NCI-H2196 (cell line): Measurements from ENCODE around the gene CDHR3.
"Not testable (repeated sequence)": the region's sequence is repeated elsewhere in the genome, so short reads cannot be mapped to it uniquely, and the experiment has no call there.

Experiments used
- DNase-seq: peaks from one replicate; lab custom pipeline; 2025; ENCODE audit not compliant: unreplicated experiment; lab: John Stamatoyannopoulos, UW

Gene CDHR3

DNA sequence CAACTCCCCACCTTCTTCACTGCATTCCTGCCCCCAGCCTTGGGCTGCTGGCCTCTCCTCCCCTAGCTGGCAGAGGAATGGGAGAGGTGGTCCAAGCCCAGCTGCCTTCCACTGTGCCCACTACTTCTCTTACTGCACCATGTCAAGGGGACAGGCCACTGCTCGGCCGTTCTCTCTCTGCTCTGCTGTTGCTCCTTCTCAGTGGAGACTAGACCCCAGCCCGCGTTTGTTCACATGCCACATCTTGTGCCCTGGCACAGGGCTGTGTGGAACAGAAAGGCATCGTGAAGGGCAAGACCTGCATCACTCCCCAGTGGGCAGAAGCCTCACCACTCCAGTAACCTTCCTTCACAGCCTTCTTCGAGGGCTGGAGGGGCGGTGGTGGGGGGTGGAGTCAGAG lies 711 bp upstream of the CDHR3 start:
- DNase-seq, result no peak

DNA sequence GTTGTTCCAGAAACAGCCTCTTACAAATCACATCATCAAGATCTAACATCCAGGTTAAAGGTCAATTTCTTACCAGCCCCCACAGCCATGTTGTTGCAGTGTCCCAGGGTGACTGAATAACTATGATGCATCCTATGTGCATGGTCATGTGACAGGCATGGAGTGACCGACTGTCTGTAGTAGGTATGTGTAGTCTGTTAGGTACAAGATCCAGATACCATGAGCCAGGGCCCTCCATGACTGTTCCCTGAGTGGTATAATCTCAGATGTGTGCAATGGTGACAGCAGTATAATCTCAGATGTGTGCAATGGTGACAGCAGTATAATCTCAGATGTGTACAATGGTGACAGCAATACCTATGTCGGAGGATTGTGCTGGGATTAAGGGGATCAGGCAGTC lies 8.8 kb downstream of the CDHR3 start:
- no peak for DNase-seq

DNA sequence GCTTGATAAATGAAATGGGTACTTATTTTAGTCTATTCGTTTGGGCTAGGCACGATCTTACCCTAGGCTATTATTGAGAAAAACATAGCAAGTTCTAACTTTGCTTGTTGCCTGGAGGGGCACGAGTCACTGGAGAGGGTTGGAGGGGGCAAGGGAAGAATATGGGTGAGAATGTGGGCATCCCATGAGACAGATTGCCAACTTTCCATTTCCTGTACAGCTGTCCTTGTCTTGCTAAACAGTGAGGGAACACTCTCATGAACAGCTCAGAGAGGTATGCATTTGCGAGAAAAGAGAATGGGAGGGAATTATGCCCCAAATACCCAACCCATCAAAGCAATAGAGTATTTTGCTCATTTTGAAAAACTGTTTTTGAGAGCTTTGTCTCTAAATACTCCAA lies 9.2 kb downstream of the CDHR3 start:
- DNase-seq, result no peak

DNA sequence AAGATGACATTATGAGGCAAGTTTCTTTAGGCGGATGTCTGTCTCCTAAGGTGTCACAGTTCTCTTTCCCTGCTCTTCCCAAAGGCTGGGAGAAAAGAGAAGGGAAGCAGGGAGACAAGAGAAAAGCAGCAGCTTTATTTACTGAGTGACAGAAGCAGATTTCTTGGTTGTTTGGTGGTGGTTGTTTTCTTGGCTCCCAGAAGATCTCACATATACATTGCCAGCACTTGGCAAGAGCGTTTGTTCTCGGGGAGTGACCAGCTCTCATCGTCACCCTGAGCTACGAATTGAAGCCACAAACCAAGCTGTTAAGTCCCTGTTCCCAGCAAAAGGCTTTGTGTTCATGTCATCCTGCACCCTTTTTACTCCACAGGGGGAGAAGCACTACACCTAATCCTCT lies 11.4 kb downstream of the CDHR3 start:
- no peak for DNase-seq

DNA sequence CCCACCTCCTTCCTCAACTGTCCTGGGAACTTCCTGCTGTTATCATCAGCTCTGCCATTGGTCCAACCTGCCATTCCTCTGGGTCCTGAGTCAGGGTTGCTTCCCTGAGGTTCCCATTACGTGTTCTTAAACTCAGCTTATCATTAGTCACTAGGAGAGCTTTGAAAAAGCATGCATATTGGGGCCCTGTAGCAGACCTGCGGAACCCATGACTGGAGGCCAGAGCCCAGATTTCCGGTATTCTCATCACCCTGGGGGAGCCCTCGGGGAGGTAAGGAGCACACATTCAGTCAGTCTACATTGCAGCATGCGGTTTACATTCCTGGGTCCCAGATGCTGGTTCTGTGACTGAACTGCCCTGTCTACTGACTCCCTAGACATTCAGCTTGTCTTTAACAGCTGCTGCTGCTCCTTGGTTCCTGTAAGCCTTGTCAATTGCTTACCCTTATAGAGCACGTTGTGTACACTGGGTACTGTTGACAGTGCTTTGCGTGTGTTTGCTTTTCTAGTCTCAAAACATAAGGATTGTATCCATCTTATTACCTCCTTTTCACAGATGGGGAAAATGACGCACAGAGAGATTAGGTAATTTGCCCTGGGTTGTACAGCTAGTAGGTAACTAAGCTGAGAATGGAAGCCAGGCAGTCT lies 12.8 kb downstream of the CDHR3 start:
- DNase-seq, result no peak

DNA sequence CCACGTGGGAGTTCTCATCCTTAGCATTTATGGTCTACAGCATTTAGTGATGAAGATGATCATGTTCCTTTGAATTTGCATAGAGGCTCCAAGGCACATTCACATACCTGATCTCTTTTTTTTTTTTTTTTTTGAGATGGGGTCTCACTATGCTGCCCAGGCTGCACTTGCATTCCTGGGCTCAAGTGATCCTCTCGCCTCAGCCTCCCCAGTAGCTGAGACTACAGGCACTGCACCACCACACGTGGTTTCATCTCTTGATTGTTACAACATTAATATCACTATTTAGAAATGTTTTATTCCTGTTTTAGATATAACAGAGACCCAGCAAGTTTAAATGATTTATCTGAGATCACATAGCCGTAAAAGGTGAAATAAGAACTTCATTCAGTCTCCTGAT lies 13.8 kb downstream of the CDHR3 start:
- DNase-seq, result no peak

DNA sequence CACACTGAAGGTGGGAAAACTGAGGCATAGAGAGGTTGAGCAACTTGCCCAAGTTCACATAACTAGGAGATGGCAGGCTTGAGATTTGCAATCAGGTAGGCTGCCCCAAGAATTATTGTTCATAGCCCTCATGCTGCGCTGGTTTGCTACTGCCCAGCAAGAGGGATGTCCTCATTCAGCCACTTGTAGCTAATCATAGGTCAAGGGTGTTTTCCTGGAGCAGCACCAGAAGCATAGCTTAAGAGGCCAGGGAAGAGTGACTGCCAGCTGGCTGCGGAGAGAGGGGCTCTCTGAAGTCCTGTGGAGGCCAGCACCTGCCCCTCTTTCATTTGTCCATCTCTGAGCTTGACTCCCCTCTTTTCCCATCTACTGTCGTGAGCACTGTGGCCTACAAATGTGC lies 15.0 kb downstream of the CDHR3 start:
- peak; percentile 46 for DNase-seq

DNA sequence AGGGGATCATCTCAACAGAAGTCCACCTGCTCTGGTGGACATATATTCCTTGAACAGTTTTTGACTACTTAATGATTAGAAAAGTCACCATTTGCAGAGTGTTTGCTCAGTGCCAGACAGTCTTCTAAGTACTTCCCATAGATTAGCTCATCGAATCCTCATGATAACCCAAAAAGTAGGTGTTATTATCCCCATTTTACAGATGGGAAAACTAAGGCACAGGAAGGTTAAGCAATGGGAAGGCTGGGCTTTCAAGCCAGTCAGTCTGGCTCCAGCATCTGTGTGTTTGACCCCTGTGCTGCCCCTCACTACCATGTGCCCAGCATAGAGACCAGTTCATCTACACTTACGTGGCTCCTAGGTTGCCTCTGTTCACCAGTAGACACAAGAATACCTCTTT lies 15.9 kb downstream of the CDHR3 start:
- no peak for DNase-seq

DNA sequence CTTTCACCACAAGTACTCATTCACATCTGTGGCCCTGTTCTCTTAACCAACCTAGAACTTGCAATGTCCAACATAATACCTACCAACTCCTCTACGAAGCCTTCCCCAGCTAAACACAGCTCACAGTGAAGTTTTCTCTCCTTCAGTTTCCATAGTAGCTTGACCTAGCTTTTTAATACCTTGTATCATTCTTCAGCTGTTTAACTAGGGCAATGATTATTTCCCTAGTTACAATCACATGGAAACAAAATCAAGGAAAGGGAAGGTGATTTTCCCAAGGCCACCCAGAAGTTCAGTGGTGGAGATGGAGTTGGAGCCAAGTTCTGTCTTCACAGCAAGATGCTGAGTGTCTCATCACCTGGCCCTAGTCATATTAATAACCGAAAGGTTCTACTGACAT lies 16.3 kb downstream of the CDHR3 start:
- DNase-seq, result no peak

DNA sequence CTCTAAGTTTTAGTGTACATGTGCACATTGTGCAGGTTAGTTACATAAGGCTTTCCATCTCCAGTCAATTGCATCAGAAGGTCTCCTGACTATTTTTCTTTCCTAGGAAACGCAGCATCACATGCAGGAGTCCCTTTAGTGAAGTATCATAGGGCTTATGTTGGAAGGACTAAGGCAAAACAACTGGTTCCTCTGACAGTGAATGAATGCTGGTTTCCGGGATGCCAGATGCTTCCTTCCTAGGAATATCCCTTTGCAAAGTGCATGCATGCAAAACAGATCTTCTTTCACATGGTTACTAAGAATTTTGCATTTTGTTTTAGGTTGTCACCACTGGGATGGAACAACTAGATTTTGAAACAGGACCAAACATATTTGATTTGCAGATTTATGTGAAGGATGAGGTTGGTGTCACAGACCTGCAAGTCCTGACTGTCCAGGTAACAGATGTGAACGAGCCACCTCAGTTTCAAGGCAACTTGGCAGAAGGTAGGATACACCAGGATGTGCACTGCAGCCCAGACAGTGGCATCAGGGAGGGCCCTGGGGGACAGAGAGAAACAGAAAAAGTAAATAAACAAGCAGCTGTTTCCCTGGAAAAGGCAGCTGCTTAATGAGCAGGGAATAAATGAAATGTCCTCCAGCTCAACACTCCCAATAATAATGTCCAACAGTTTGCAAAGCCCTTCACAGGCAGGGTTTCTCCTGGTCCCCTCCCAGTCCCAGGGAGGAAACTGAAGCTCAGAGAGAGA lies 17.8 kb downstream of the CDHR3 start:
- no peak for DNase-seq

DNA sequence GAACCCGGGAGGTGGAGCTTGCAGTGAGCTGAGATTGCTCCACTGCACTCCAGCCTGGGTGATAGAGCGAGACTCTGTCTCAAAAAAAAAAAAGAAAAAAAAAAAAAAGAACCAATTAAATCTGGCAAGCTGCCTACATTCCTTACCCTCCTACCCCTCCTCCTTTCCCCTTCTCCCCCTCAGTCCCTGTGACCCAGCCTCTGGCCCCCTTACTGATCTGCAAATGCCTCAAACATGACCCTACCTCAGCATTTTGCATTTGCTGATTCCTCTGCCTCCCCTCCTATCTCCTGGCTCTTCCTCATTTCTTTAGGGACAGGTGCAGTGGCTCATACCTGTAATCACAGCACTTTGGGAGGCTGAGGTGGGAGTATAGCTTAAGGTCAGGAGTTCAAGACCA lies 19.3 kb downstream of the CDHR3 start:
- DNase-seq, result no peak

DNA sequence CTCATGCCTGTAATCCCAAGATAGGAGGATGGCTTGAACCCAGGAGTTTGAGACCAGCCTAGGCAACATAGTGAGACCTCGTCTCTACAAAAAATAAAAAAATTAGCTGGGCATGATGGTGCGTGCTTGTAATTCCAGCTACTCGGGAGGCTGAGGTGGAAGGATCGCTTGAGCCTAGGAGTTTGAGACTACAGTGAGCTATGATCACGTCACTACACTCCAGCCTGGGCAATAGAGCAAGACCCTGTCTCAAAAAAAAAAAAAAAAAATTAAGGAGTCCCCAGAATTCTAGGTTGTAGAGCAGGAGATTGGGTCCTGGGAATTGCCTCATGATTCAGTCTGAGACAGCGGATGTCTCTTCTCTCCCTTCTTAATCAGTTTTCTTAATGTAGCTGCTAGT lies 21.7 kb downstream of the CDHR3 start:
- not testable (repeated sequence) for DNase-seq

DNA sequence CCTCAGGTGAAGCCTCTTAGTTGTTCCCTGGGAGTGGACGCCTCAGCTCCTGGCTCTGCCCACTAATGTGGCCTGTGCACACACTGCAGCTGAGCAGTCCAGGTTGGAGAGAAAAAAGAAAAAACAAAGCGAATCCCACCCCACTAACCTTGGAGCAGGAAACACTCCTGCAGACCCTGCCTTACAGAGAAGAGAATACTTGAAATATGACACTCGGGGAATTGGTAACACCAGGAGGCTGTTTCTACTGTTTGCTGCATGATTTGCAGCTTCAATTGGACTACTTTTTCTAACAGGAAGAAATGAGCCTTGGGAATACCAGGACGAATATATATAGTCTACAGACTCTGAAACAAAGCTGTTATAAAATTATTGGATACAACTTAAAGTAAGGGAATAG lies 22.2 kb downstream of the CDHR3 start:
- DNase-seq, result no peak

DNA sequence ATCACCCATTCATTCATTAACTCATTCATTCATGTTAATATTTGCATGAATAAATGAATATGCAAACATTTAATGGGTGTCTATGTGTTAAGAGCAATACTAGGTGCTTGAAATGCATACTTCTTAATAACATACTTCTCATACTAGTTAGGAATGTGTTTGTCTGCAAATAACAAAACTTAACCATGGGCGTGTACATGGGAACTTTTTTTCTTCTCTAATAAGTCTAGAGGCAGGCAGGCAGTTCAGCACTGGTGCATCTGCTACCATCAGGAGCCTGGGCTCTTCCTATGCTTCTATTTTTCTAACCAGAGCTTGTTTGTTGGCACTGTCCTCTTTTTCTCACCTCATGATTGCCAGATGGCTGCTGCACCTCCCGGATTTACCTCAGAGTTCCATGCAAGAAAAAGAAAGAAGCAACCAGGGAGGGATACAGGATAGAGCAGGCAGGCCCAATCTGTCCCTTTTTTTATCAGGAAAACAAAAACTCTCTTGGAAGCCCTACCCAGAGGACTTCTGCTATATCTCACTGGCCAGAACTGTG lies 22.7 kb downstream of the CDHR3 start:
- DNase-seq, result no peak

DNA sequence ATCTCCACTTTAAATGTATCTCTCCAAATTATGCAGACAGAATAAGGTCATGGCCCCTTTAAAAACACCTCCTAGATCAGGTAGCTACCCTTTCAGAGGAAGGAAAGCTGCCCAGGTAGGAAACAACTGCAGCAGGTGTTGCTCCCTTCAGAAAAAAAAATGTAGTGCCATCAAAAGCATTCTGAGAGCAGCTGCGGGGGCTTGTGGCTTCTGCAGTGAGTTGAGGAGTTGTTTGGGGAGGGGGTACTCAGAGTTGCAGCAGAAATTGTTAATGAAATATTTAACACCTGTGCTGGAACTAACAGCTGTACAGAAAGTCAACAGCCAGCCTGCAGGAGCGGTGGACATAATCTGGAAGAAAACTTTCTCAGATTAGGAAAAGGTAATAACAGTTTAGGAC lies 24.0 kb downstream of the CDHR3 start:
- no peak for DNase-seq

DNA sequence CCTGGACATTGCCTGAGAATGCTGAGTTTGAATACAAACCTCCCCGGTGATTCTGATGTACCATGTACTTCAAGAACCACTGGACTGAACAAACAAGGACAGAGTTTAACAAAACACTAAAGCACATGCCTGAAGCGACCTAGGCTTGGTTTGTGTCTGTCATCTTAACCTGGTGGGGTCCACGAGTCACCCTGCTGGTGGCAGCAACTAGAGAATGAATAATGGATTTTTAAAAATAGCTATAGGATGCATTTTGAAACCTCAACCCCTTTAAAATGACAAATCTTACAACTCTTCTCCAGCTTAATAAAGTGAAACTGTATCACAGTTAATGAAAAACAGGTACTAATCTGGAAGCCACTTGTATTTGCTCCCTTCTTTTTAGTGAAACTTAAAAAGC lies 25.2 kb downstream of the CDHR3 start:
- no peak for DNase-seq

DNA sequence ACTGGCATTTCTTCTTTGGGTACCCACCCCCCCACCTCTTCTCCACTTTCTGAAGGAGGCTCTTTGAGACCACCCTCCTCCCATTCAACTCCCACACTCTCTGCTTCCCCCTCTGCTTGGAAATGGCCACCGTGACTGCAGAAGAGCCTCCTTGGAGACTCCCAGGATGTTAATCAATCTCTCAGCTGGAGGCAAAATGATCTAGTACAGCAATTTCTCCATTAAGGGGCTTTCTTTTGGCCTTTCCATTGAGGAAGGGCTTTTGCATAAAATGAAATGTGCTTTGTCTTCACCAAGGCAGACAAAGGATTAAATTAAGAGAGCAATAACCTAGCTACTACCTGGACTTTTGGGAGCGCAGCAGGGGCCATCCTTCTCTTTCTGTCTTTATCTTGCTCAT lies 26.1 kb downstream of the CDHR3 start:
- DNase-seq, result no peak

DNA sequence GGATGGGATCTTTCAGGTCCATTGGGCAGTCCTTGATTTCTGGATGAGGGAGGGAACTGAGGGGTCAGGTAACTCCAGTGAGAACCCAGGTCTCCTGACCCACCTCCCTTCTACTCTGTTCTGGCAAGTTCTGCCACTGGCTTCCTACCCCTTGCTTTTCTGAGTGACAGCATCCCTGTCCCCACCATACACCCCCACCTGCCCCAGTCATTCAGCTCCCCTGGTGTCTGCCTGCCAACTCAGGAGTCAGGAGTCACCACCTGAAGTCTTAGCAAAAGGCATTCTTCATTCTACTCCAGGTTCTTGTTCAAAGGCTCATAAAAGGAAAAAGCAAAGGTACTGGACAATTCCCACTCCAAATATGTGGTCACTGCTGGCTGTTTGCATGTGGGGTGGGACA lies 26.6 kb downstream of the CDHR3 start:
- DNase-seq, result no peak

DNA sequence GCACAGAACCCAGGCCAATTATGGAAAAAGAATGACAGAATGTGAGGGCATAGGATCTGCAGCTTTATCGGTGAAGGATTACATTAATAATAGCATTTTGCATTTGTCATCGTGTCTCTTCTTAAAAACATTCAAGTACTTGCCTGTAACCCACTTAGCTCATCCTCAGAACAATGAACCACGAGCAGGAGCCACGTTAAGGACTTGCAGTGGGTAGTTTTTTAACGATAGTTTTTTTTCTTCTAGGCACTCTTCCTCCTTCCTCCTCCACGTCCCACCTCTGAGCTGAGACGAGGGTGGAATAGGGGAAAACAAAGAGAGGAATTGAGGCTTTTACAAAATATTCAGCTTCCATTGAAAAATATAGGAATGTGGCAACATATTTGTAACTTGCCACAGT lies 27.1 kb downstream of the CDHR3 start:
- DNase-seq, result no peak

DNA sequence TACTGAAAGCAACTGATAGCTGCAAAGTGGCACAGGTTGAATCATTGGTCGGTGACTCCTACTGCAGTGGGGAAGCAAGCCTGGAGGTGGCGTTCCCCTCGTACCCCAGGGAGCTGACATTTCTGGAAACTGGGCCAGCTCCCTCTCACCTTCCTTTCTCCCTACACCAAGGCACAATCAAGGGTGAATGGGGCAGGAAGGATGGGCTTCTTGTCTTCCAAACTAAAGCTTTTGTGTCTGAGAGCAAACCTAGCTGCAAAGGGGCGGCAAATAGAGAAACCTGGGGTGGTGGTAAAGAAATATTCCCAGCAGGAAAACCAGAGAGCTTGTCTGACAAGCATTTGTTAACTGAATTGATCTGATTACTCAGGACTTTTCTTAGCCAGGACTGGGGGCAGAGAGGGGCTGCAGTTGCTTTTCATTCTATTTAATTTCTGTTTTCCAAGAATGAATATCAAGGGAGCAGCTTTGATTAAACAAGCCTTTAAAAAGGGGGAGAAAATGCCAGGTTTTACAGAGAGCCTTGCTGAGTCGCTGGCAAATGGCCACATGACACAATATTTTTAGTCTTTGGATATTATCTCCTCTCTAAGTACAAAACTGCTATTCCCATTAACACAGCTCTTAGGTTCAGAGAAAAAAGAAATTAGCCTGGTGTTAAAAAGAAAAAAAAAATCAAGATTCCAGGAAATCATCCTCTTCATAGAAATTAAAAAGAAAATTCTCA lies 27.8 kb downstream of the CDHR3 start:
- no peak for DNase-seq

DNA sequence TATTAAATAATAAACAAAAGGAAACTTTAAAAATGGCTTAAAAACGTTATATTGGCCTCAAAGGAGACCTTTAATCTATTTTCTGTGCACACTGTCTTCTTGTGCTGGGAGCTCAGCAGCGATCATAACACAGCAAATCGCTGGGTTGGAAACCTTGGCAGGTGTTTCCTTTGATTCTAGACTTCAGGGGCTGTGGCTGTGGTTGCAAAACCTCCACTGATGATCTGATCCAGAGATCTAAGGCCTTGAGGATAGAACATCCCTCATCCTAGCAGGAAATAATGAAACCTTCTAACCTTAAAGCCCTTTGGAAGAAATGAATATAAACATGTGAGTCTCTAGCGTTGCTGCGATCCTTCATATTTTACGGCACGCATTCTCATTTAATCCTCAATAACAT lies 29.8 kb downstream of the CDHR3 start:
- DNase-seq, result no peak
